ENCODE data around the gene PKHD1. TPM values are rescaled to one million over a fixed set of nuclear protein-coding genes. Genes with fewer than 3 reads are reported as not detected.

The PKHD1 gene
- polyA plus RNA-seq (2012; ENCODE audit: insufficient read length, low read depth) = not detected

DNA sequence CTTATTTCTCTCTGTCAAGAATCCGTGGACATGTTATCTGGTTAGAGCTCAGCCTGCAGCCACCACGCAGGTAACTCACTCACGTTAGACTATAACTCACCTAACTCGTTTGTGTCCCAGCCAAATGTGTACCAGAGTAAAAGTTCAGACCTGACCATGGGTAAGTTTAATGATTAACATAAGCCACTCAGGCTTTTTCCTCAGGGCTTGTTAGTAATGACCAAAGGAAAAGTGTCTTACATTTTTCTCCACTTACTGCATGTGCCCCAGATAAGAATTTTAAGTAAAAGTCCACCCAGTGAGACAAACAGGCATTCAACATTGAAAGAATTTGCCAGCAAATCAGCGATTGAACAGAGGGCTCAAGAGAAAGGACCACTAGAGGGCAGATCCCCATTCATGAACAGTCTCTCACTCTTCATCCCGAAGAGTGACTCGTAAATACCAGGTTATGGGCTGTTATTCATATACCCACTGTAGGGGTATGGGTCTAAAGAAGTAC, at the start of gene PKHD1:
Gene PKHD1, minus strand, starts transcription at position 116 of the 502 bp plus-strand sequence. CDS start 2,680 bp downstream, outside the sequence.
- TF ChIP-seq REST (IDR thresholded peaks at IDR 0.05; ENCODE audit: insufficient read depth in 1 of 2, low read depth in 2 of 2, low read length in 2 of 2) (no peak), SIN3A (IDR thresholded peaks at IDR 0.05; ENCODE audit: borderline replicate concordance, insufficient read depth, low read length) (no peak), POLR2AphosphoS5 (IDR thresholded peaks at IDR 0.05; ENCODE audit: low read depth, low read length) (no peak), FOXP2 (optimal IDR thresholded peaks at IDR 0.05; ENCODE audit: borderline replicate concordance, extremely low read depth, extremely low read length, insufficient read depth) (no peak), TAF1 (IDR thresholded peaks at IDR 0.05; ENCODE audit: borderline replicate concordance, insufficient read depth, low read length) (no peak)

- TF ChIP-seq POLR2AphosphoS5 (IDR thresholded peaks at IDR 0.05; ENCODE audit: low read depth, low read length) = no peak
- no peak for TF ChIP-seq TAF1 (IDR thresholded peaks at IDR 0.05; ENCODE audit: borderline replicate concordance, insufficient read depth, low read length)
- no peak for TF ChIP-seq SIN3A (IDR thresholded peaks at IDR 0.05; ENCODE audit: borderline replicate concordance, insufficient read depth, low read length)
- TF ChIP-seq REST (IDR thresholded peaks at IDR 0.05; ENCODE audit: insufficient read depth in 1 of 2, low read depth in 2 of 2, low read length in 2 of 2) = no peak
- no peak for TF ChIP-seq FOXP2 (optimal IDR thresholded peaks at IDR 0.05; ENCODE audit: borderline replicate concordance, extremely low read depth, extremely low read length, insufficient read depth)
Observed at GRCh38 chr6:52136934-52137467, 49.6 kb upstream of the PKHD1 start.

- TF ChIP-seq SIN3A (IDR thresholded peaks at IDR 0.05; ENCODE audit: borderline replicate concordance, insufficient read depth, low read length) = no peak
- TF ChIP-seq FOXP2 (optimal IDR thresholded peaks at IDR 0.05; ENCODE audit: borderline replicate concordance, extremely low read depth, extremely low read length, insufficient read depth) = no peak
- TF ChIP-seq TAF1 (IDR thresholded peaks at IDR 0.05; ENCODE audit: borderline replicate concordance, insufficient read depth, low read length) = no peak
- TF ChIP-seq POLR2AphosphoS5 (IDR thresholded peaks at IDR 0.05; ENCODE audit: low read depth, low read length) = no peak
Observed at GRCh38 chr6:52136055-52136454, 48.6 kb upstream of the PKHD1 start.

- TF ChIP-seq TAF1 (IDR thresholded peaks at IDR 0.05; ENCODE audit: borderline replicate concordance, insufficient read depth, low read length) (no peak), SIN3A (IDR thresholded peaks at IDR 0.05; ENCODE audit: borderline replicate concordance, insufficient read depth, low read length) (no peak), REST (IDR thresholded peaks at IDR 0.05; ENCODE audit: insufficient read depth in 1 of 2, low read depth in 2 of 2, low read length in 2 of 2) (no peak), POLR2AphosphoS5 (IDR thresholded peaks at IDR 0.05; ENCODE audit: low read depth, low read length) (no peak), FOXP2 (optimal IDR thresholded peaks at IDR 0.05; ENCODE audit: borderline replicate concordance, extremely low read depth, extremely low read length, insufficient read depth) (no peak)
Observed at GRCh38 chr6:52135217-52135616, 47.8 kb upstream of the PKHD1 start.

DNA sequence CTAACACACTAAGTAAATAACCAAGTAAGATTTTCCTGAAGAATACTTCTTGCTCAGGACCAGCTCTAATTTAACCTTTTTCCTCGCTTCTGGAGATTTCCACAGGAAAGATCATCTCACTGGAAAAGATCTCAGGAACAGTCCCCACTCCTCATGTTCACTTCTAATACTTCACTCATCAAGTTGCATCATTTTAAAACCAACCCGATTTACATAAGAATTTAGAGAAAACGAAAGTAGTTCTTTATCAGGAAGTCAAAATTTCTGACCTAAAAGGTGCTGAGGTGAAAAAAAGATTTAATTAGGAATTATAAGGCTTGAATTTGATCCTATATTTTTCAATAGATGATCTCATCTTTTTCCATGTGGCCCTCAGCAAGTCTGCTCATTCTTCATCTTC, 46.6 kb upstream of the PKHD1 start:
- TF ChIP-seq TAF1 (IDR thresholded peaks at IDR 0.05; ENCODE audit: borderline replicate concordance, insufficient read depth, low read length) = no peak
- TF ChIP-seq REST (IDR thresholded peaks at IDR 0.05; ENCODE audit: insufficient read depth in 1 of 2, low read depth in 2 of 2, low read length in 2 of 2) = no peak
- TF ChIP-seq SIN3A (IDR thresholded peaks at IDR 0.05; ENCODE audit: borderline replicate concordance, insufficient read depth, low read length) = no peak
